Liver (tissue), 9 donors: ENCODE data around the gene KRTAP10-7. TPM values are rescaled to one million over a fixed set of nuclear protein-coding genes. Genes with fewer than 3 reads are reported as not detected.

Source experiments
- DNase-seq: peaks from one replicate; pipeline ENCODE4 v3.0.0-alpha.2; 2017; ENCODE audit warnings: low spot score
- H3K27ac ChIP-seq, 2 donors: one replicate each; pipeline ENCODE4 v1.7.0; 2013; ENCODE audit warnings: inconsistent platforms in 2 of 2, low read length in 2 of 2, control low read depth in 1 of 2, low read depth in 1 of 2, mild to moderate bottlenecking in 1 of 2
- H3K27me3 ChIP-seq, 4 donors: one replicate each; pipeline versions ENCODE4 v1.6.1 to v1.7.0; 2013; ENCODE audit warnings: low read length in 3 of 4, inconsistent platforms in 1 of 4, mild to moderate bottlenecking in 1 of 4, moderate library complexity in 1 of 4; ENCODE audit not compliant: control insufficient read depth in 4 of 4, insufficient read depth in 4 of 4
- H3K36me3 ChIP-seq, 4 donors: one replicate each; pipeline versions ENCODE4 v1.6.1 to v1.7.0; 2013; ENCODE audit warnings: low read length in 3 of 4, mild to moderate bottlenecking in 3 of 4, low read depth in 1 of 4, moderate library complexity in 1 of 4; ENCODE audit not compliant: control insufficient read depth in 4 of 4, insufficient read depth in 3 of 4
- H3K4me1 ChIP-seq, 4 donors: one replicate each; pipeline versions ENCODE4 v1.6.1 to v1.7.0; 2013; ENCODE audit warnings: low read length in 3 of 4, mild to moderate bottlenecking in 3 of 4, moderate library complexity in 1 of 4; ENCODE audit not compliant: control insufficient read depth in 4 of 4, insufficient read depth in 4 of 4
- H3K4me3 ChIP-seq, 3 donors: one replicate each; pipeline versions ENCODE4 v1.6.1 to v1.7.0; 2013; ENCODE audit warnings: low read length in 3 of 3, control low read depth in 1 of 3, low read depth in 1 of 3, mild to moderate bottlenecking in 1 of 3
- H3K9ac ChIP-seq, 2 donors: one replicate each; pipeline ENCODE4 v1.7.0; 2013; ENCODE audit warnings: low read length in 2 of 2, mild to moderate bottlenecking in 2 of 2, moderate library complexity in 2 of 2, control low read depth in 1 of 2, low read depth in 1 of 2
- H3K9me3 ChIP-seq, 4 donors: one replicate each; pipeline versions ENCODE4 v1.6.1 to v1.7.0; 2013; ENCODE audit warnings: low read length in 3 of 4; ENCODE audit not compliant: control insufficient read depth in 4 of 4
- ATF3 ChIP-seq: IDR thresholded peaks from 2 replicates; pipeline ENCODE4 v1.6.1; 2016; ENCODE audit warnings: antibody characterized with exemption
- EGR1 ChIP-seq, 2 donors: IDR thresholded peaks; 2 replicates each; pipeline ENCODE4 v1.6.1; 2016 to 2018; ENCODE audit warnings: antibody characterized with exemption in 2 of 2, low read depth in 2 of 2
- FOXA1 ChIP-seq: IDR thresholded peaks from 2 replicates; pipeline ENCODE4 v1.6.1; 2016; ENCODE audit warnings: antibody characterized with exemption
- FOXA2 ChIP-seq: IDR thresholded peaks from 2 replicates; pipeline ENCODE4 v1.6.1; 2016; ENCODE audit warnings: antibody characterized with exemption
- GABPA ChIP-seq, 2 donors: IDR thresholded peaks in 1 of 2; conservative IDR thresholded peaks in 1 of 2; 2 replicates each; pipeline ENCODE4 v1.6.1; 2016; ENCODE audit warnings: antibody characterized with exemption in 2 of 2, mild to moderate bottlenecking in 1 of 2, moderate library complexity in 1 of 2
- HNF4A ChIP-seq, 2 donors: conservative IDR thresholded peaks; 2 replicates each; pipeline ENCODE4 v1.6.1; 2016; ENCODE audit warnings: antibody characterized with exemption in 2 of 2, mild to moderate bottlenecking in 2 of 2
- HNF4G ChIP-seq: IDR thresholded peaks from 2 replicates; pipeline ENCODE4 v1.6.1; 2016; ENCODE audit warnings: antibody characterized with exemption
- JUND ChIP-seq, 2 donors: IDR thresholded peaks; 2 replicates each; pipeline ENCODE4 v1.6.1; 2016; ENCODE audit warnings: antibody characterized with exemption in 2 of 2
- MAX ChIP-seq: IDR thresholded peaks from 2 replicates; pipeline ENCODE4 v1.6.1; 2016; ENCODE audit warnings: antibody characterized with exemption
- NR2F2 ChIP-seq: IDR thresholded peaks from 2 replicates; pipeline ENCODE4 v1.6.1; 2016; ENCODE audit warnings: antibody characterized with exemption
- RAD21 ChIP-seq, 2 donors: IDR thresholded peaks; 2 replicates each; pipeline ENCODE4 v1.6.1; 2016; ENCODE audit warnings: antibody characterized with exemption in 2 of 2, mild to moderate bottlenecking in 2 of 2
- RXRA ChIP-seq, 2 donors: IDR thresholded peaks; 2 replicates each; pipeline ENCODE4 v1.6.1; 2017 to 2018; ENCODE audit warnings: antibody characterized with exemption in 2 of 2, mild to moderate bottlenecking in 1 of 2
- SP1 ChIP-seq: IDR thresholded peaks from 2 replicates; pipeline ENCODE4 v1.6.1; 2018; ENCODE audit warnings: antibody characterized with exemption, mild to moderate bottlenecking
- TAF1 ChIP-seq: conservative IDR thresholded peaks from 2 replicates; pipeline ENCODE4 v1.6.1; 2016; ENCODE audit warnings: antibody characterized with exemption, mild to moderate bottlenecking
- YY1 ChIP-seq: IDR thresholded peaks from 2 replicates; pipeline ENCODE4 v1.6.1; 2016; ENCODE audit warnings: antibody characterized with exemption, mild to moderate bottlenecking
- ZBTB33 ChIP-seq: IDR thresholded peaks from 2 replicates; pipeline ENCODE4 v1.6.1; 2016; ENCODE audit warnings: antibody characterized with exemption
- WGBS: extraction: QIAGEN DNeasy Blood & Tissue Kit; methylation state at CpG from one replicate; pipeline ENCODE4 v1.1.7; 2013; 5-methylcytosine and 5-hydroxymethylcytosine counted together
- polyA plus RNA-seq, 2 donors: library from polyadenylated mRNA; stranded (reverse) in 1 of 2; unstranded in 1 of 2; fragments of 200-250 nt in 1 of 2; fragments of >200 nt in 1 of 2; fragmentation: Nextera tagmentation in 1 of 2; extraction: Ambion mirVana in 1 of 2; gene quantifications; one replicate each; pipeline versions ENCODE4 v1.2.1 to v1.2.3, GENCODE V29; 2013 to 2015
- total RNA-seq, 2 donors: library from RNA; depleted of rRNA; stranded (reverse); fragments of >200 nt; gene quantifications; one replicate each; pipeline ENCODE4 v1.2.3, GENCODE V29; 2014
- TF ChIP-seq, protein P1 (sequence below): fragments of 150-350 bp; IDR thresholded peaks from 2 replicates; pipeline ENCODE4 v1.5.1; 2017; ENCODE audit warnings: improper control_type of control experiment, low read depth, low read length; ENCODE audit not compliant: missing input control
- TF ChIP-seq, protein P2 (sequence below): IDR thresholded peaks from 2 replicates; pipeline ENCODE4 v1.6.1; 2016; ENCODE audit warnings: antibody characterized with exemption, mild to moderate bottlenecking
- donor health status: healthy.
- donor health status: healthy.
- donor health status: healthy.
- donor health status: healthy.
- donor health status: healthy.

Gene KRTAP10-7
- total and polyA plus RNA-seq, 4 donors: not detected

GRCh38 chr21:44613386-44614155 is 13.2 kb downstream of the KRTAP10-7 start:
- no peak for TF ChIP-seq GABPA (IDR thresholded peaks at IDR 0.05 in 1 of 2, conservative IDR thresholded peaks at IDR 0.05 in 1 of 2)
- no peak for TF ChIP-seq EGR1 (IDR thresholded peaks at IDR 0.05; ENCODE audit: low read depth in 2 of 2)
- no peak for TF ChIP-seq JUND (IDR thresholded peaks at IDR 0.05)
- no peak for TF ChIP-seq TAF1
- no peak for TF ChIP-seq YY1
- TF ChIP-seq HNF4G: no peak
- TF ChIP-seq MAX: no peak
- no peak for TF ChIP-seq ZBTB33
- TF ChIP-seq RXRA (IDR thresholded peaks at IDR 0.05): no peak
- no peak for TF ChIP-seq HNF4A (conservative IDR thresholded peaks at IDR 0.05)
- H3K9ac ChIP-seq: no peak overlapping the region
- no peak overlapping the region for H3K27ac ChIP-seq
- H3K27me3 ChIP-seq: no peaks in the 10 kb centered on the region
- H3K4me1 ChIP-seq: no peaks in the 10 kb centered on the region
- H3K9me3 ChIP-seq: peaks cover 0 to 11% (median 1%) of the 10 kb centered on the region in 4 donors
- DNase-seq: peak; percentile 12
- H3K4me3 ChIP-seq: no peak overlapping the region
- no peaks in the 10 kb centered on the region for H3K36me3 ChIP-seq
- WGBS: 88% methylated on average over 26 of the region's 26 CpGs

DNA sequence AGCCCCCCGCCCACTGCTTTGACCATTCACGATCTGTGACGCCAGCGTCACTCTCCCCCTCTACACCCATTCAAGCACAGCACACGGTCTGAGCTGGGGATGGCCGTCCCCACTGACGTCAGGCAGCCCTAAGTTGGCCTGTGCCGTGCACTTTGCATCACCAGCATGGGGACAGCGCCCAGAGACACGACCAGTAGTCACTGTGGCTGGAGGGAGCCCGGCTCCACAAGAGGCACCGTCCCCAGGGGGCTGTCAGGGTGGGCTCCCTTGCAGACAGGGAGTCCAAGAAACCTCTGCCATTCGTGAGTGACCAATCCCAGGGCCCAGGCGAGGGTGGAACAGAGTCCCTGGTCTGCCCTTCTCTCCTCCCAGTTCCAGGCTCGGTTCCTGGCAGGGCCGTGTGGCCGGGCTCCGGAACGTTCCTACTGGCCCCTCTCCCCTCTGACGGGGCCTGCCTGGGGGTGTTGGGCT is 13.8 kb downstream of the KRTAP10-7 start:
- no peaks in the 10 kb centered on the region for H3K4me1 ChIP-seq
- no peak for TF ChIP-seq ATF3
- no peak for TF ChIP-seq NR2F2
- no peak for TF ChIP-seq HNF4G
- TF ChIP-seq TAF1: no peak
- no peak for TF ChIP-seq SP1
- no peak for TF ChIP-seq HNF4A (conservative IDR thresholded peaks at IDR 0.05)
- no peak for TF ChIP-seq MAX
- no peak for TF ChIP-seq FOXA2
- no peak for TF ChIP-seq FOXA1
- TF ChIP-seq RAD21 (IDR thresholded peaks at IDR 0.05): no peak
- TF ChIP-seq RXRA (IDR thresholded peaks at IDR 0.05): no peak
- no peak for TF ChIP-seq GABPA (IDR thresholded peaks at IDR 0.05 in 1 of 2, conservative IDR thresholded peaks at IDR 0.05 in 1 of 2)
- TF ChIP-seq ZBTB33: no peak
- TF ChIP-seq, protein P1, sequence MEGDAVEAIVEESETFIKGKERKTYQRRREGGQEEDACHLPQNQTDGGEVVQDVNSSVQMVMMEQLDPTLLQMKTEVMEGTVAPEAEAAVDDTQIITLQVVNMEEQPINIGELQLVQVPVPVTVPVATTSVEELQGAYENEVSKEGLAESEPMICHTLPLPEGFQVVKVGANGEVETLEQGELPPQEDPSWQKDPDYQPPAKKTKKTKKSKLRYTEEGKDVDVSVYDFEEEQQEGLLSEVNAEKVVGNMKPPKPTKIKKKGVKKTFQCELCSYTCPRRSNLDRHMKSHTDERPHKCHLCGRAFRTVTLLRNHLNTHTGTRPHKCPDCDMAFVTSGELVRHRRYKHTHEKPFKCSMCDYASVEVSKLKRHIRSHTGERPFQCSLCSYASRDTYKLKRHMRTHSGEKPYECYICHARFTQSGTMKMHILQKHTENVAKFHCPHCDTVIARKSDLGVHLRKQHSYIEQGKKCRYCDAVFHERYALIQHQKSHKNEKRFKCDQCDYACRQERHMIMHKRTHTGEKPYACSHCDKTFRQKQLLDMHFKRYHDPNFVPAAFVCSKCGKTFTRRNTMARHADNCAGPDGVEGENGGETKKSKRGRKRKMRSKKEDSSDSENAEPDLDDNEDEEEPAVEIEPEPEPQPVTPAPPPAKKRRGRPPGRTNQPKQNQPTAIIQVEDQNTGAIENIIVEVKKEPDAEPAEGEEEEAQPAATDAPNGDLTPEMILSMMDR: no peak
- TF ChIP-seq, protein P2, sequence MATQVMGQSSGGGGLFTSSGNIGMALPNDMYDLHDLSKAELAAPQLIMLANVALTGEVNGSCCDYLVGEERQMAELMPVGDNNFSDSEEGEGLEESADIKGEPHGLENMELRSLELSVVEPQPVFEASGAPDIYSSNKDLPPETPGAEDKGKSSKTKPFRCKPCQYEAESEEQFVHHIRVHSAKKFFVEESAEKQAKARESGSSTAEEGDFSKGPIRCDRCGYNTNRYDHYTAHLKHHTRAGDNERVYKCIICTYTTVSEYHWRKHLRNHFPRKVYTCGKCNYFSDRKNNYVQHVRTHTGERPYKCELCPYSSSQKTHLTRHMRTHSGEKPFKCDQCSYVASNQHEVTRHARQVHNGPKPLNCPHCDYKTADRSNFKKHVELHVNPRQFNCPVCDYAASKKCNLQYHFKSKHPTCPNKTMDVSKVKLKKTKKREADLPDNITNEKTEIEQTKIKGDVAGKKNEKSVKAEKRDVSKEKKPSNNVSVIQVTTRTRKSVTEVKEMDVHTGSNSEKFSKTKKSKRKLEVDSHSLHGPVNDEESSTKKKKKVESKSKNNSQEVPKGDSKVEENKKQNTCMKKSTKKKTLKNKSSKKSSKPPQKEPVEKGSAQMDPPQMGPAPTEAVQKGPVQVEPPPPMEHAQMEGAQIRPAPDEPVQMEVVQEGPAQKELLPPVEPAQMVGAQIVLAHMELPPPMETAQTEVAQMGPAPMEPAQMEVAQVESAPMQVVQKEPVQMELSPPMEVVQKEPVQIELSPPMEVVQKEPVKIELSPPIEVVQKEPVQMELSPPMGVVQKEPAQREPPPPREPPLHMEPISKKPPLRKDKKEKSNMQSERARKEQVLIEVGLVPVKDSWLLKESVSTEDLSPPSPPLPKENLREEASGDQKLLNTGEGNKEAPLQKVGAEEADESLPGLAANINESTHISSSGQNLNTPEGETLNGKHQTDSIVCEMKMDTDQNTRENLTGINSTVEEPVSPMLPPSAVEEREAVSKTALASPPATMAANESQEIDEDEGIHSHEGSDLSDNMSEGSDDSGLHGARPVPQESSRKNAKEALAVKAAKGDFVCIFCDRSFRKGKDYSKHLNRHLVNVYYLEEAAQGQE: no peak
- TF ChIP-seq YY1: no peak
- no peak for TF ChIP-seq JUND (IDR thresholded peaks at IDR 0.05)
- peak; percentile 14 for DNase-seq
- H3K36me3 ChIP-seq: no peaks in the 10 kb centered on the region
- no peaks in the 10 kb centered on the region for H3K27me3 ChIP-seq
- 82% methylated on average over 20 of the region's 20 CpGs for WGBS
- no peak overlapping the region for H3K27ac ChIP-seq
- H3K9me3 ChIP-seq: peaks cover 0 to 11% (median 1%) of the 10 kb centered on the region in 4 donors
- no peak overlapping the region for H3K4me3 ChIP-seq
- no peak overlapping the region for H3K9ac ChIP-seq
